Endodermal cell (in vitro differentiated cells): ENCODE measurements around the gene CIB1. TPM values are rescaled to one million over a fixed set of nuclear protein-coding genes. Genes with fewer than 3 reads are reported as not detected.

Experiments used
- DNase-seq: peaks from one replicate; pipeline ENCODE4 v3.0.0-alpha.2; 2017
- H3K27ac ChIP-seq: 2 replicates; pipeline ENCODE4 v1.5.1; 2013; ENCODE audit warnings: mild to moderate bottlenecking, low read depth, low read length, moderate library complexity
- H3K27me3 ChIP-seq: 2 replicates; pipeline ENCODE4 v1.6.1; 2013; ENCODE audit warnings: mild to moderate bottlenecking, low read length, moderate library complexity; ENCODE audit not compliant: insufficient read depth, control insufficient read depth, poor library complexity, severe bottlenecking
- H3K36me3 ChIP-seq: 2 replicates; pipeline ENCODE4 v1.7.0; 2013; ENCODE audit warnings: mild to moderate bottlenecking, low read length, moderate library complexity; ENCODE audit not compliant: control insufficient read depth, insufficient read depth
- H3K4me1 ChIP-seq: one replicate; pipeline ENCODE4 v1.7.0; 2013; ENCODE audit warnings: low read length; ENCODE audit not compliant: control insufficient read depth, insufficient read depth
- H3K4me3 ChIP-seq: 2 replicates; pipeline ENCODE4 v1.5.1; 2013; ENCODE audit warnings: mild to moderate bottlenecking, low read length, moderate library complexity
- H3K9ac ChIP-seq: 2 replicates; pipeline ENCODE4 v1.6.1; 2013; ENCODE audit warnings: mild to moderate bottlenecking, low read length, moderate library complexity; ENCODE audit not compliant: poor library complexity, severe bottlenecking; ENCODE audit errors: extremely low read depth
- H3K9me3 ChIP-seq: 2 replicates; pipeline ENCODE4 v1.6.1; 2013; ENCODE audit warnings: mild to moderate bottlenecking, low read length, moderate library complexity; ENCODE audit not compliant: control insufficient read depth
- H3K27ac Mint-ChIP-seq: 2 replicates; pipeline ENCODE4 v1.8.0; 2020; ENCODE audit warnings: mixed read lengths
- H3K27me3 Mint-ChIP-seq: 2 replicates; pipeline ENCODE4 v1.8.0; 2021; ENCODE audit warnings: mild to moderate bottlenecking, mixed read lengths; ENCODE audit not compliant: insufficient read depth
- H3K36me3 Mint-ChIP-seq: 2 replicates; pipeline ENCODE4 v1.8.0; 2020; ENCODE audit warnings: low read depth, mixed read lengths
- H3K4me1 Mint-ChIP-seq: 2 replicates; pipeline ENCODE4 v1.8.0; 2020; ENCODE audit warnings: mixed read lengths
- H3K4me3 Mint-ChIP-seq: 2 replicates; pipeline ENCODE4 v1.8.0; 2020; ENCODE audit warnings: mild to moderate bottlenecking, moderate library complexity, mixed read lengths
- H3K9me3 Mint-ChIP-seq: 2 replicates; pipeline ENCODE4 v1.8.0; 2020; ENCODE audit warnings: mild to moderate bottlenecking, mixed read lengths
- CTCF ChIP-seq: fragments of 200-600 bp; sonication (generic); conservative IDR thresholded peaks from 2 replicates; pipeline ENCODE4 v1.5.0; 2021; ENCODE audit warnings: antibody characterized with exemption, mild to moderate bottlenecking
- WGBS, 2 experiments: methylation state at CpG; one replicate each; pipeline versions ENCODE4 v1.1.5 to v1.1.7; 2013; ENCODE audit warnings: missing lambda C conversion rate in 2 of 2, mixed read lengths in 1 of 2; ENCODE audit not compliant: insufficient coverage in 1 of 2, insufficient read length in 1 of 2; 5-methylcytosine and 5-hydroxymethylcytosine counted together
- total RNA-seq, 2 donors: library from RNA; stranded (reverse); fragmentation: NEBNext Ultra II Directional in 1 of 2; extraction: Animal tissue kit (Norgen Biotek cat#: 25700) in 1 of 2; gene quantifications; 2 replicates in 1 of 2; 3 replicates in 1 of 2; pipeline ENCODE4 v1.2.1, GENCODE V29; 2021

Gene CIB1
- total RNA-seq, 2 donors from 2014 or later: 31.3 to 34.0 TPM

DNA sequence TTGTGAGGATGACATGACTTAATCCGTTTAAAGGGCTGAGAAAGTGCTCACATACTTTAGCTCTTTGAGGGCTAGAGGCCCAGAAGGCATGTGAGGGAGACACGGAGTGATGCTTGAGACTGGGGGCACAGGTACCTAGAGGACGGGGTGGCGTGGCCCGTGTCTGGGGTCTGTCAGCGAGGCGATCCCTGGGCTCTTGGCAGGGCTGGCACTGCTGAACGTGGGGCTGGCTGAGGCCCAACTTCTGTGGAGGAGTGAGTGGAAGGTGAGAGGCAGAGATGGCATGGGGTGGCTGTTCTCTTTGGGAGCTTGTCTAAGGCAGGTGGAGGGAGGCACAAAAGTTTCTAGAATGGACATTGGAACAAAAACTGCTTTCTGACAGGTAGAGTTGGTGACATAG is 23.1 kb downstream of the CIB1 start:
- no peak for DNase-seq
- Histone ChIP-seq H3K4me1 (peaks cover 5% of the 10 kb centered on the region), H3K9ac (no peak overlapping the region), H3K36me3 (no peaks in the 10 kb centered on the region), H3K4me3 (no peak overlapping the region), H3K9me3 (no peaks in the 10 kb centered on the region), H3K27me3 (no peaks in the 10 kb centered on the region), H3K27ac (no peak overlapping the region)
- Mint-ChIP-seq H3K27ac (peak overlapping the region; percentile 41), H3K4me3 (no peak overlapping the region), H3K4me1 (peaks cover 6% of the 10 kb centered on the region), H3K36me3 (peaks cover 6% of the 10 kb centered on the region), H3K9me3 (no peaks in the 10 kb centered on the region), H3K27me3 (no peaks in the 10 kb centered on the region)
- 82 to 91% methylated on average over 1 to 8 of the region's 8 CpGs for WGBS, 2 experiments
- TF ChIP-seq CTCF: no peak

- TF ChIP-seq CTCF: no peak
- Mint-ChIP-seq H3K4me1 (peaks cover 6% of the 10 kb centered on the region), H3K36me3 (peaks cover 6% of the 10 kb centered on the region), H3K27ac (no peak overlapping the region), H3K9me3 (no peaks in the 10 kb centered on the region), H3K27me3 (no peaks in the 10 kb centered on the region), H3K4me3 (no peak overlapping the region)
- no peaks in the 10 kb centered on the region for H3K27me3 ChIP-seq
- no peaks in the 10 kb centered on the region for H3K9me3 ChIP-seq
- DNase-seq: no peak
- H3K27ac ChIP-seq: no peak overlapping the region
- H3K4me1 ChIP-seq: peaks cover 5% of the 10 kb centered on the region
- no peak overlapping the region for H3K4me3 ChIP-seq
- 92 to 97% methylated on average over 7 to 9 of the region's 9 CpGs for WGBS, 2 experiments
- H3K9ac ChIP-seq: no peak overlapping the region
- no peaks in the 10 kb centered on the region for H3K36me3 ChIP-seq
Measured at GRCh38 chr15:90209591-90209990, 24.1 kb downstream of the CIB1 start.

DNA sequence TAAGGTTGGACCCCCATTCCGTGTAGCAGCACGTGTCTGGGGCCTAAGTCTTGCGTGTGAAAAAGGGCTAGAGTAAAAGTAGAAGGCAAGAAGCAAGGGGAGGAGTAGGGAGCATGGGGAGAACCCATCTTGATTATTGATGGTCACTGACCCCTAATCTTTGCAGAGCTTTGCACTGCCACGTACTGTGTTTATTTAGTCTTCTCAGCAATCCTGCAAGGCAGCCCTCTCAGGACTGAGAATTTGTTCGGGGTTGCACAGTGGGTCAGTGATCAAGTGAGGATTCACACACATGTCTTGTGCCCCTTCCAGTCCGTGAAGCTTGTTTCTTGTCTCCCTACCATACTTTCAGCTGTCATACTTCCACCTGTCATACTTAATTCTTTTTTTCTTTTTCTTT is 25.4 kb downstream of the CIB1 start:
- peaks cover 3% of the 10 kb centered on the region for H3K4me1 ChIP-seq
- H3K9me3 ChIP-seq: no peaks in the 10 kb centered on the region
- H3K36me3 ChIP-seq: no peaks in the 10 kb centered on the region
- DNase-seq: no peak
- TF ChIP-seq CTCF: no peak
- Mint-ChIP-seq H3K9me3 (no peaks in the 10 kb centered on the region), H3K4me1 (peaks cover 6% of the 10 kb centered on the region), H3K4me3 (no peak overlapping the region), H3K36me3 (peaks cover 6% of the 10 kb centered on the region), H3K27ac (no peak overlapping the region), H3K27me3 (no peaks in the 10 kb centered on the region)
- 90 to 95% methylated on average over 4 to 6 of the region's 6 CpGs for WGBS, 2 experiments
- no peak overlapping the region for H3K4me3 ChIP-seq
- no peak overlapping the region for H3K27ac ChIP-seq
- no peaks in the 10 kb centered on the region for H3K27me3 ChIP-seq
- H3K9ac ChIP-seq: no peak overlapping the region
